Ammon's horn (tissue), 1 donor: ENCODE measurements around the gene SLC30A10.
"Not testable (repeated sequence)": the region's sequence is repeated elsewhere in the genome, so short reads cannot be mapped to it uniquely, and the experiment has no call there.

Experiments used
- DNase-seq: peaks from one replicate; pipeline ENCODE4 v3.0.0-alpha.2; 2016; ENCODE audit warnings: low spot score

The SLC30A10 gene

DNA sequence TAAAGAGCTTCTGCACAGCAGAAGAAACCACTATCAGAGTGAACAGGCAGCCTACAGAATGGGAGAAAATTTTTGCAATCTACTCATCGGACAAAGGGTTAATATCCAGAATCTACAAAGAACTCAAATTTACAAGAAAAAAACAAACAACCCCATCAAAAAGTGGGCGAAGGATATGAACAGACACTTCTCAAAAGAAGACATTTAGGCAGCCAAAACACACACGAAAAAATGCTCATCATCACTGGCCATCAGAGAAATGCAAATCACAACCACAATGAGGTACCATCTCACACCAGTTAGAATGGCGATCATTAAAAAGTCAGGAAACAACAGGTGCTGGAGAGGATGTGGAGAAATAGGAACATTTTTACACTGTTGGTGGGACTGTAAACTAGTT lies 36.5 kb downstream of the SLC30A10 start:
- DNase-seq, result not testable (repeated sequence)

DNA sequence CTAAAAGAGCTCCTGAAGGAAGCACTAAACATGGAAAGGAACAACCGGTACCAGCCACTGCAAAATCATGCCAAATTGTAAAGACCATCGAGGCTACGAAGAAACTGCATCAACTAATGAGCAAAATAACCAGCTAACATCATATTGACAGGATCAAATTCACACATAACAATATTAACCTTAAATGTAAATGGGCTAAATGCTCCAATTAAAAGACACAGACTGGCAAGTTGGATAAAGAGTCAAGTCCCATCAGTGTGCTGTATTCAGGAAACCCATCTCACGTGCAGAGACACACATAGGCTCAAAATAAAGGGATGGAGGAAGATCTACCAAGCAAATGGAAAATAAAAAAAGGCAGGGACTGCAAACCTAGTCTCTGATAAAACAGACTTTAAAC lies 39.7 kb downstream of the SLC30A10 start:
- DNase-seq, result not testable (repeated sequence)

DNA sequence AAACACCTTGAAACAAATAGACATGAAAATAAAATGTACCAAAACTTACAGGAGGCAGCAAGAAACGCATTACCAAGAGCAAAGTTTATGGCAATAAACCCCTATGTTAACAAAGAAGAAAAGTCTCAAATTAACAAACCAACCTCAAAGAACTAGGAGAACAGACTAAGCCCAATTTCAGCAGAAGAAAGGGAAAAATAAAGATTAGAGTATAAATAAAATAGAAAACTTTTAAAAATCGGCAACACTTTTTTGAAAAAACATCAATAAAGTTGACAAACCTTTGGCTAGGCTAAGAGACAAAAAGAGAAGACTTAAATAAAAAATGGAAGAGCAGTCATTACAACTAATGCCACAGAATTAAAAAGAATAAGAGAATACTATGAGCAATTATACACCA lies 42.7 kb downstream of the SLC30A10 start:
- no peak for DNase-seq

DNA sequence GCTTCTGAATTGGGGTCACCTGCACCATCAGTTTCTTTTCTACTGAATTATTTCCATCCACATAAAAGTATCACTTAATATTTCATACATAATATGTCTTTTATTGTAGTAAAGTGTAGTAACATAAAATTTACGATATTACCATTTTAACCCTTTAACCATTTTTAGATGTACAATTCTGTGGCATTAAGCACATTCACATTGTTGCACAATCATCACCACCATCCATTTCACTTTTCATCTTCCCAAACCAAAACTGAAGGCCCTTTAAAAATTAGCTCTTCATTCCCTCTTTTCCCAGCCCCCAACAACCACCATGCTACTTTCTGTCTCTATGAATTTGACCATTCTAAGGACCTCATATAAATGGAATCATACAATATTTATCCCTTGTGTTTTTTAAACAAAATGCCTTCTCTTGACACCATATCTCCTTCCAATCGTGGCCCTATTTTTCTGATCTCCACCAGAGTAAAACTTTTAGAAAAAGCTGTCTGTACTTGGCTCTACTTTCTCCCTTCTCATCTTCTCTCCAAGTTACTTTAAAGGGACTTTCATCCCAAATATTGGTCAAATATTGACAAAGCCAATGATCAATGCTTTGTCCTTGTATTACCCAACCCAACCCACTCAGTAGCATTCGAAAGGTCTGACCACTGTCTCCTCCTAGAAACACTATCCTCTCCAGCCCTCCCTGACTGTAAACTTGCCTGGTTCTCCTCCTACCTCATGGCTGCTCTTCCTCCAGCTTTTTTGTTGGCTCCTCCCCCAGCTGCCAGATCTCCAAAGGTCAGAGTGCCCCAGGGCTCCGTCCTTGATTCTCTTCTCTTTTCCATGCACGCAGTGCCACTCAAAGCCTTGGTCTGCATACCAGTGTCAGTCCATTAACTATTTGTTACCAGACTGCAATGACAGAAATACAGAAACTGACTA lies 44.7 kb downstream of the SLC30A10 start:
- no peak for DNase-seq

DNA sequence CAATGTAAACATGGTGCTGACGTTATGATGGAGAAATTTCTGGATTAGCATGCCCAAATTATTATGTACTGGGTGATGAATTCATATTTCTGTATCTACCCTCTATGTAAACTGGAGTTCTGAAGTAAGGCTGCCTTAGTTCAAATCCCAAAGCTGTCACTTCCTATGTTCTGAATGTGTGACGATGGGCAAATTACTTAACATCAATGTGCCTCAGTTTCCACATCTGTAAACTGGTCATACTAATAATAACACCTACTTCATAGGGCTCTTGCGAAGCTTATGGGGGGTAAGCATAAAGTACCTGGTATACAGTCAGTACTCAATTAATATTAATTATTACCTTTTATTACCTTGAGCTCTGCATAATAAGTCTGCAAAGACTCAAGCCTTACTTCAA lies 45.6 kb downstream of the SLC30A10 start:
- no peak for DNase-seq

DNA sequence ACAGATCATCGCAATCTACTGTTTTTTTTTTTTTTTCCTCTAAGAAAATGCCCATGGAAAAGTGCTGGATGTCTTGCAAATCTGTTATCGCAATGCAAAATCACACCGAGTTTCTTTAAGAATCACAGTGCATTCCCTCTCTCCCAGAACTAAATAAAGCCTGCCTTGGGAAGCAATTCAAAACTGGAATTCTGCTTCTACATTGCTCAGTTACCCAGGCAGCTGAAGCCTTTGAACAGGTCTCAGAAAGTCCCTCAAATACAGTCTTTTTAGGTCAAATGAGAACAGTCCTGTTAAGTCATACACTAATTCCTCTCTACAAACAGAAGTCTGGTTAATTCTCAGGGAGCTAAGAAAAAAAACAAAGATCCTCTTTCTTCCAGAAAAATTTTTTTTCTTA lies 46.3 kb downstream of the SLC30A10 start:
- DNase-seq, result peak; percentile 38

DNA sequence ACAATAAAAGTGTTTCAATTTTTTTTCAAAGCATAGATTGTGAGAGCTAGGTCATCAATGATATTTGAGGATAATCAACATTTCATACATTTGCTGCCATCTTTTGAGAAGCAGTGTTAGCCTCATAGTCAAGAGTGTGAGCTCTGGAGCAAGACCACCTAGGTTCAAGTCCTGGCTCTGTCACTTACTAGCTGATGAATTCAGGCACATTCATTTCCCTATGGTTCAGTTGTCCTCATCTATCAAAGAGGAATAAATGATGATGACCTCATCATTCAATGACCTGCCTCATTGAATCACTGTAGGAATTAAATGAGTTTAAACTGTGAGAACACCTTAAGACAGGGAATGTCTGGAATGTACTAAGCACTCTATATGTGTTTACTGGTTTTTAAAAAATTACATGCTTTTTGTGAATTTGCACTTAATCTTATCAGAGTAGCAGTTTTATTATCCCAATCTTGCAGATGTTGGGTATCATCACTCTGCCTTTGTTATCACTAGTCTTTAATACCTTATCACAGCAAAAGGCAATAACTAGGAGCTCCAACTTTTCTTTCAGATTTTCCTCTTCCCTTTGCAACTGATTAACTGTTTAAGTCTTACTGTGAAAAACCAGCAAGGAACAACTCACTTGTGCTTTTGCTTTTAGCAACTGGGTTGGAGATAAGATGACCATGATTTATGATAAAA lies 47.4 kb downstream of the SLC30A10 start:
- DNase-seq, result no peak

DNA sequence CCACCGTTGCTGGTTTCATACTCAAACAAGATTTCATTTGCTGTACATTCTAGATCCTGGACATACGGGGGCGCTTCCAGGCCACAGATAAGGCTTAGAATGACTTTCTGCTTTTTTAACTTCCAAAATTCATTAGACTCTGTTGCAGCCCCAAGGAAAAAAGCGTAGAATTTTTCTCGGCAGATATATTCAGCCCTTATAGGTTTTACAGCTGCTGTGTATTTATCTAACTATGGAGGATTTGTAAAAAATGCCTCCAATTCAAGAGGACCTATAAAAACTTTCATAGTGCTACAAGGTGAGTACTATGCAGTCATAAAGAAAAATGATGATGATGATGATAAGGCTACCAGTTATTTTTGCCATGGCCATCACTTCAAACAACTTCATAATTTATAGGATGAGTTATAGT lies 51.6 kb downstream of the SLC30A10 start:
- DNase-seq, result no peak

DNA sequence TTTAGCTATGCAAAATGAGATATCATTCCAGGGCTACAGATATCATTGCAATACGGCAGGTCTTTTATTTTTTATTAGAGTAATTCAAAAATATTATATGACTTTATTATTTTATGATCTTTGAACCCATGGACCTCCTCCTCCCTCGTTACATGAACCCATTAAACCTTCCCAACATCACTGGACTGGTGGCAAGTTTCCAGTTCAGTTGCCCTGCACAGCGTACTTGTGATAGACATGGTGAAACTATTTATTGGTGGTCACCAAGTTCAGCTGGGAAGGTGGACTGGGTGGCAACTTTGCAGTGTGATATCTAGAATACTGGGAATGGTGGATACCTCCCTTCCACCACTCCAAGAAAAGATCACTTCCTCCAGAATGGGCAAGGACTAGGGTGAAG lies 52.5 kb downstream of the SLC30A10 start:
- DNase-seq, result no peak

DNA sequence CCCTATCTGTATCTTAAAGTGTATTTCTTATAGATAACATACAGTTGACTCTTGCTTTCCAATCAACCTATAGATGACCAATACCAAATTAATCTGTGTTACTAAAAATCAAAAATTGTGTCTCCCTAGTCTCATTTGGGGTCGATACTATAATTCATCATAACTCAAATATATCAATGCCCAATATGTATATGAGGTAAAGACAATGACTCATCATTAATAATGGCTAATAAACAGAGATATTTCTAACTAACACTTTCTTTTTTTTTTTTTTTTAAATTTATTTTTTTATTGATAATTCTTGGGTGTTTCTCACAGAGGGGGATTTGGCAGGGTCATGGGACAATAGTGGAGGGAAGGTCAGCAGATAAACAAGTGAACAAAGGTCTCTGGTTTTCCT lies 55.8 kb downstream of the SLC30A10 start:
- DNase-seq, result not testable (repeated sequence)

DNA sequence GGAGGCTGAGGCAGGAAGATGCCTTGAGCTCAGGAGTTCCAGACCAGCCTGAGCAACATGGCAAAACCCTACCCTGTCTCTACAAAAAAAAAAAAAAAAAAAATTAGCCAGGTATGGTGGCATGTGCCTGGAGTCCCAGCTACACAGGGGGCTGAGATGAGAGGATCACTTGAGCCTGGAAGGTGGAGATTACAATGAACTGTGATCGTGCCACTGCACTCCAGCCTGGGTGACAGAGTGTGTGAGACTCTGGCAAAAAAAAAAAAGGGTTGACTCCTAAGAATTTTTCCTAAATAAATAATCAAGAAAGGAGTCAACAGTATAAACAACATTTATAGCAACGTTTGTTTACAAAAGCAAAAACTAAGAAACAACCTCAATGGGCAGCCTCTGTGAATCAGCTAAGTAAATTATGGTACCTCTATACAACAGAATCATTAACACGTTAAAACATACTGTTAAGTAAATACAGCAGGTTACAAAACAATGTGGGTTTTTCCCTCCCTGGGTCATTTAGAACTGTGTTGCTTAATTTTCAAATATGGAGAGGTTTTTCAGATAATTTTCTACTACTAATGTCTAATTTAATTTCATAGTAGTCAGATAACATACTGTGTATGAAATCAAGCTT lies 56.8 kb downstream of the SLC30A10 start:
- DNase-seq, result no peak

DNA sequence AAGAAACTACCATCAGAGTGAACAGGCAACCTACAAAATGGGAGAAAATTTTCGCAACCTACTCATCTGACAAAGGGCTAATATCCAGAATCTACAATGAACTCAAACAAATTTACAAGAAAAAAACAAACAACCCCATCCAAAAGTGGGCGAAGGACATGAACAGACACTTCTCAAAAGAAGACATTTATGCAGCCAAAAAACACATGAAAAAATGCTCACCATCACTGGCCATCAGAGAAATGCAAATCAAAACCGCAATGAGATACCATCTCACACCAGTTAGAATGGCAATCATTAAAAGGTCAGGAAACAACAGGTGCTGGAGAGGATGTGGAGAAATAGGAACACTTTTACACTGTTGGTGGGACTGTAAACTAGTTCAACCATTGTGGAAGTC lies 59.7 kb downstream of the SLC30A10 start:
- not testable (repeated sequence) for DNase-seq
